Measurements from ENCODE around the gene ATAD3A. TPM values are rescaled to one million over a fixed set of nuclear protein-coding genes. Genes with fewer than 3 reads are reported as not detected.
A peak's percentile ranks its signal among the peaks of the same experiment; 100 is the strongest.
"Not testable (repeated sequence)": the region's sequence is repeated elsewhere in the genome, so short reads cannot be mapped to it uniquely, and the experiment has no call there.

Gene ATAD3A
- total RNA-seq (2014; rRNA removed; shearing (Covaris generic)), result 155 and 162 TPM in 2 replicates

- DNase-seq (ENCODE audit: low spot score), result peak; percentile 95
Observed at GRCh38 chr1:1511533-1512285, at the start of gene ATAD3A. ATAD3A (plus strand) TSS chr1:1512162; CDS start chr1:1512269, 107 bp downstream.

- DNase-seq (ENCODE audit: low spot score), result peak; percentile 30
Observed at GRCh38 chr1:1462318-1462966, 49.5 kb upstream of the ATAD3A start.

GRCh38 chr1:1463312-1463711 lies 48.6 kb upstream of the ATAD3A start:
- DNase-seq (ENCODE audit: low spot score), result no peak

GRCh38 chr1:1468196-1468985 lies 43.6 kb upstream of the ATAD3A start:
- not testable (repeated sequence) for DNase-seq (ENCODE audit: low spot score)

GRCh38 chr1:1470626-1471388 lies 41.2 kb upstream of the ATAD3A start:
- DNase-seq (ENCODE audit: low spot score), result peak; percentile 71

GRCh38 chr1:1471389-1472052 lies 40.4 kb upstream of the ATAD3A start, which contains the start of gene ATAD3B:
ATAD3B (plus strand) TSS chr1:1471765; CDS start chr1:1471885, 120 bp downstream.
- peak; percentile 90 for DNase-seq (ENCODE audit: low spot score)

GRCh38 chr1:1472053-1472876 lies 39.7 kb upstream of the ATAD3A start:
- DNase-seq (ENCODE audit: low spot score), result peak; percentile 29

- not testable (repeated sequence) for DNase-seq (ENCODE audit: low spot score)
Observed at GRCh38 chr1:1476011-1476410, 36.0 kb upstream of the ATAD3A start.

GRCh38 chr1:1477206-1477605 lies 34.8 kb upstream of the ATAD3A start:
- no peak for DNase-seq (ENCODE audit: low spot score)

- no peak for DNase-seq (ENCODE audit: low spot score)
Observed at GRCh38 chr1:1479547-1480487, 32.1 kb upstream of the ATAD3A start.

- not testable (repeated sequence) for DNase-seq (ENCODE audit: low spot score)
Observed at GRCh38 chr1:1480488-1480867, 31.5 kb upstream of the ATAD3A start.

GRCh38 chr1:1481811-1482210 lies 30.2 kb upstream of the ATAD3A start:
- not testable (repeated sequence) for DNase-seq (ENCODE audit: low spot score)

GRCh38 chr1:1482856-1483255 lies 29.1 kb upstream of the ATAD3A start:
- DNase-seq (ENCODE audit: low spot score), result no peak

GRCh38 chr1:1483714-1484113 lies 28.2 kb upstream of the ATAD3A start:
- DNase-seq (ENCODE audit: low spot score), result no peak

- not testable (repeated sequence) for DNase-seq (ENCODE audit: low spot score)
Observed at GRCh38 chr1:1484976-1485750, 26.8 kb upstream of the ATAD3A start.

GRCh38 chr1:1485755-1486317 lies 26.1 kb upstream of the ATAD3A start:
- not testable (repeated sequence) for DNase-seq (ENCODE audit: low spot score)

GRCh38 chr1:1487701-1488100 lies 24.3 kb upstream of the ATAD3A start:
- no peak for DNase-seq (ENCODE audit: low spot score)

- DNase-seq (ENCODE audit: low spot score), result no peak
Observed at GRCh38 chr1:1489231-1489630, 22.7 kb upstream of the ATAD3A start.
